ENCODE data around the gene MAGI2. TPM values are rescaled to one million over a fixed set of nuclear protein-coding genes. Genes with fewer than 3 reads are reported as not detected.

MAGI2 gene
- total and polyA plus RNA-seq, 8 donors = 6.1 to 9.2 (median 7.1) TPM

GRCh38 chr7:78686189-78686588, 767.3 kb downstream of the MAGI2 start:
- no peak overlapping the region for H3K27ac ChIP-seq
- no peak for DNase-seq
- ATAC-seq = no peak
- intact Hi-C loops (cut with DNase I) = no loop called here
- TF ChIP-seq CTCF (IDR thresholded peaks at IDR 0.05) = no peak
- no peaks in the 10 kb centered on the region for H3K27me3 ChIP-seq
- no peaks in the 10 kb centered on the region for H3K9me3 ChIP-seq
- no peak overlapping the region for H3K4me3 ChIP-seq
- H3K36me3 ChIP-seq = no peaks in the 10 kb centered on the region
- H3K4me1 ChIP-seq = no peaks in the 10 kb centered on the region

DNA sequence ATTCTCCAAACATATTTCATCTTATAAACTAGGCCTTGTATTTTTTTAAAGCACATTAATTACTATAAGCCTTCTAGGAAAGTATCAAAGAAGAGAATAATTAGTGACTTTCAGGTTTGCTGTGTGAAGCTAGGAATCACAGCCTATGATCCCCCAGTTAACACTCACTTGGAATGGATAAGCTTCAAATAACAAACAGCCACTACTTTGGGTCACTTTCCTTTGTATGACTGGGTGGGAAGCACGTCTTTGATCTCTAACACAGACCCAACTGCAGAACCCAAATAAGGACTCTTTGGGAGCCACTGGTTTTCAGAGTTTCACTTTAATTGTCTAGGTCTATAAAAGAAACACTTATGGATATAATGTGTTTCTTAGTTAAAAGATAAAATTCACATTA, 769.3 kb downstream of the MAGI2 start:
- no peaks in the 10 kb centered on the region for H3K9me3 ChIP-seq
- no peak for TF ChIP-seq CTCF (IDR thresholded peaks at IDR 0.05)
- no peak for DNase-seq
- H3K27me3 ChIP-seq = no peaks in the 10 kb centered on the region
- intact Hi-C loops (cut with DNase I) = no loop called here
- H3K4me3 ChIP-seq = no peak overlapping the region
- H3K36me3 ChIP-seq = no peaks in the 10 kb centered on the region
- H3K4me1 ChIP-seq = no peaks in the 10 kb centered on the region
- no peak for ATAC-seq
- no peak overlapping the region for H3K27ac ChIP-seq

DNA sequence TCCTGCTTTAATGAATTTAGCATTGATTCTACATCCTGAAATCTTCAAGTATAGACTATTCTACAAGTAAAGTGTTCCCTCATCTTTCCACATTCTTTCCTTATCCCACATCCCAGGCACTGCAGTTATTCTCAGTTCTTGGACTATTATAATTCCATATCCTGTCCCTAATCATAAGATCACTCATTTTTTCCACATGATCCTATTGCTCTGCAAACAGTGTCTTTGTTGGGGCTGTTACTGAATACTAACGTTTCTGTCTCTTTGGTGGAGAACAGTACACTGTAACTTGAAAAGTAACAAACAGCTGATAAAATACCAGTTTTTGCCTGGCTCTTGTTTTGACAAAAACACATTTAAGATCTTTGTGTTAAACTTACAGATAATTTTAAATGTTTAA, 769.9 kb downstream of the MAGI2 start:
- Histone ChIP-seq H3K36me3 (no peaks in the 10 kb centered on the region), H3K4me3 (no peak overlapping the region), H3K27ac (no peak overlapping the region), H3K9me3 (no peaks in the 10 kb centered on the region), H3K4me1 (no peaks in the 10 kb centered on the region), H3K27me3 (no peaks in the 10 kb centered on the region)
- DNase-seq (no peak), ATAC-seq (no peak)
- no peak for TF ChIP-seq CTCF (IDR thresholded peaks at IDR 0.05)
- intact Hi-C loops (cut with DNase I) = no loop called here

DNA sequence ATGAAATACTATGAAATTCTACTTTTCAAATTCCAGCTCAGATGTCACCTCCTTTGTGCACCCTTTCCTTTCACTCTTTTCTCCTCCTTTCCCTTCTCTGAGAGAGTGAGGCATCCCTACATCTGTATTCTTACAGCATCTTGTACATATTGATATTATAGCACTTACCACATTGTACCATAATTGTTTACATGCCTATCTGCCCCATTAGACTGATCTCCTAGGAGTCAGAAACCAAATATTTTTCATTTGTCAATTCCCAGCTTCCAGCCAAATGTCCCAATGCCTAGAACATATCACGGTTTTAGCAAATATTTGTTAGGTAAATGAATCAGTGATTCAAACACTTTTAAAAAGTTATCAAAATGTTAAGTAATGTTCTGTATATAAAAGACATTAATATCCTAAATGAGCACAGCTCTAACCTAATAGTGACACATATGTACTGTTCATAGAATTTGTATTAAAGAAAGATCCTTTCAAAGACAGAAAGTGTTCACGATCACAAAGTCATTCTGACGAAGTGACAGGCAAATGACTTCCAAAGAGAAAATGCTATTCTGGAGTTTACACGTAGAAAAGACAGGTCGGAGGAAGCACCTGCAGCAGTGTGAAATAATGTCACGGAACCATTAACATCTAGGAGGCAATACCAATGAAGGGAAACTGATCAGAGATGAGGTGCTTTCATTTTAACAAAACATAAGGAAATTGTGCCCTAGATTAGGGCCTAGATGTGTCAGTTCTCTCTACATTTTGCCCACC, 774.2 kb downstream of the MAGI2 start:
- TF ChIP-seq CTCF (IDR thresholded peaks at IDR 0.05) = no peak
- DNase-seq (no peak), ATAC-seq (no peak)
- Histone ChIP-seq H3K9me3 (no peaks in the 10 kb centered on the region), H3K4me3 (no peak overlapping the region), H3K4me1 (no peaks in the 10 kb centered on the region), H3K27me3 (no peaks in the 10 kb centered on the region), H3K27ac (no peak overlapping the region), H3K36me3 (no peaks in the 10 kb centered on the region)
- intact Hi-C loops (cut with DNase I) = no loop called here

GRCh38 chr7:78677391-78677790, 776.1 kb downstream of the MAGI2 start:
- Histone ChIP-seq H3K9me3 (no peaks in the 10 kb centered on the region), H3K36me3 (no peaks in the 10 kb centered on the region), H3K27me3 (no peaks in the 10 kb centered on the region), H3K4me1 (no peaks in the 10 kb centered on the region), H3K4me3 (no peak overlapping the region), H3K27ac (no peak overlapping the region)
- no peak for ATAC-seq
- no peak for TF ChIP-seq CTCF (IDR thresholded peaks at IDR 0.05)
- intact Hi-C loops (cut with DNase I) = no loop called here
- no peak for DNase-seq

Measured in left lung (tissue), 10 donors.